ENCODE data around the gene ALG8. TPM values are rescaled to one million over a fixed set of nuclear protein-coding genes. Genes with fewer than 3 reads are reported as not detected.

Gene ALG8
- total and polyA plus RNA-seq, 2 of the 8 experiments (the other 6 are each of a cell fraction or from before 2014, with no cell fraction given) = 66.7 to 84.3 TPM

GRCh38 chr11:78150346-78150745, 10.9 kb upstream of the ALG8 start:
- no peak overlapping the region for H4K5ac ChIP-seq (ENCODE audit: insufficient read length, low read depth, low read length)
- H3K18ac ChIP-seq (ENCODE audit: extremely low read depth, low read length) = no peak overlapping the region
- no peak overlapping the region for H2BK5ac ChIP-seq (ENCODE audit: low read depth, low read length)
- H3K27me3 ChIP-seq (replicated peaks in 1 of 4; ENCODE audit: control insufficient read depth in 3 of 4, extremely low read depth in 1 of 4, insufficient read depth in 3 of 4, low read length in 3 of 4) = no peaks in the 10 kb centered on the region
- no peak overlapping the region for H4K91ac ChIP-seq (replicated peaks; ENCODE audit: insufficient read length, low read length)
- H4K8ac ChIP-seq (ENCODE audit: extremely low read depth, insufficient read depth, low read length) = no peak overlapping the region
- POLR2A ChIA-PET (ENCODE audit: partially characterized antibody) = interaction anchor here (1.1 kb wide), 1 partner anchor 11 kb away, joined by 4 read pairs; the partner anchor contains the start of gene ALG8
- peaks cover 0 to 6% (median 0%) of the 10 kb centered on the region in 4 experiments; a peak in 2 of 7 replicates for H3K4me1 ChIP-seq (replicated peaks in 1 of 4; ENCODE audit: control insufficient read depth in 3 of 4, insufficient read depth in 4 of 4, low read length in 3 of 4)
- no peak overlapping the region for H3K4me2 ChIP-seq (ENCODE audit: insufficient read depth in 1 of 2, low read depth in 2 of 2, low read length in 2 of 2)
- no peak for FAIRE-seq
- H3K9ac ChIP-seq (replicated peaks in 1 of 4; ENCODE audit: extremely low read depth in 1 of 4, low read depth in 3 of 4, low read length in 3 of 4) = no peak overlapping the region
- TF ChIP-seq SP1 (IDR thresholded peaks at IDR 0.05; ENCODE audit: low read depth, low read length) (no peak), SP4 (IDR thresholded peaks at IDR 0.05; ENCODE audit: low read length) (no peak), MAFK (IDR thresholded peaks at IDR 0.05; ENCODE audit: low read depth, low read length) (no peak)
- H3K4me3 ChIP-seq (ENCODE audit: extremely low read depth in 1 of 4, insufficient read depth in 2 of 4, low read depth in 3 of 4, low read length in 4 of 4) = no peak overlapping the region
- H2AK5ac ChIP-seq (ENCODE audit: low read depth, low read length) = no peak overlapping the region
- H3K27ac ChIP-seq (ENCODE audit: low read depth, low read length) = no peak overlapping the region
- CTCF ChIA-PET (ENCODE audit: partially characterized antibody) = interaction anchor here (0.6 to 1.2 kb wide), 2 partner anchors 253 to 414 kb away, joined by 3 to 5 read pairs; no protein-coding TSS in a partner anchor
- no peak overlapping the region for H2BK20ac ChIP-seq (ENCODE audit: low read length)
- no peaks in the 10 kb centered on the region for H4K20me1 ChIP-seq (replicated peaks in 1 of 2; ENCODE audit: control insufficient read depth in 1 of 2, insufficient read depth in 2 of 2, low read length in 2 of 2)
- H3K9me3 ChIP-seq (ENCODE audit: insufficient read depth in 2 of 2, low read depth in 1 of 2, low read length in 1 of 2) = no peaks in the 10 kb centered on the region
- DNase-seq (ENCODE audit: low read depth in 1 of 2, low spot score in 2 of 2) = no peak
- WGBS, 2 experiments (ENCODE audit: extremely low coverage in 1 of 2, insufficient coverage in 1 of 2, insufficient read length in 1 of 2, insufficient replicate concordance in 2 of 2, low coverage in 1 of 2, low lambda C conversion rate in 2 of 2, missing lambda C conversion rate in 1 of 2) = 94% methylated on average over 4 of the region's 4 CpGs; no CpG with 5 or more reads in 1 of the 2 experiments
- H3K4ac ChIP-seq (replicated peaks; ENCODE audit: insufficient read length, low read depth, low read length) = no peak overlapping the region
- H3K56ac ChIP-seq (replicated peaks; ENCODE audit: insufficient read length, low read depth, low read length) = no peak overlapping the region
- H3K23me2 ChIP-seq (ENCODE audit: low read depth, low read length) = no peaks in the 10 kb centered on the region
- no peaks in the 10 kb centered on the region for H3K36me3 ChIP-seq (ENCODE audit: control insufficient read depth in 2 of 4, insufficient read depth in 4 of 4, low read length in 3 of 4)
- H2BK12ac ChIP-seq (ENCODE audit: low read depth, low read length) = no peak overlapping the region
- H3K79me1 ChIP-seq (ENCODE audit: low read depth, low read length) = no peaks in the 10 kb centered on the region
- no peak overlapping the region for H3K23ac ChIP-seq (ENCODE audit: insufficient read length)
- H2BK15ac ChIP-seq (ENCODE audit: low read length) = no peak overlapping the region
- no peaks in the 10 kb centered on the region for H3K79me2 ChIP-seq (ENCODE audit: control insufficient read depth in 1 of 2, insufficient read depth in 2 of 2, low read length in 2 of 2)
- no peak overlapping the region for H2BK120ac ChIP-seq (replicated peaks; ENCODE audit: low read depth, low read length)
- no peak overlapping the region for H3K14ac ChIP-seq (ENCODE audit: insufficient read length)
- no peak overlapping the region for H2AFZ ChIP-seq (ENCODE audit: low read length)
